Endodermal cell (in vitro differentiated cells): ENCODE results near the gene TMEM208. TPM values are rescaled to one million over a fixed set of nuclear protein-coding genes. Genes with fewer than 3 reads are reported as not detected.

Experiments used
- DNase-seq: peaks from one replicate; pipeline ENCODE4 v3.0.0-alpha.2; 2017
- H3K27ac ChIP-seq: 2 replicates; pipeline ENCODE4 v1.5.1; 2013; ENCODE audit warnings: mild to moderate bottlenecking, low read depth, low read length, moderate library complexity
- H3K27me3 ChIP-seq: 2 replicates; pipeline ENCODE4 v1.6.1; 2013; ENCODE audit warnings: mild to moderate bottlenecking, low read length, moderate library complexity; ENCODE audit not compliant: insufficient read depth, control insufficient read depth, poor library complexity, severe bottlenecking
- H3K36me3 ChIP-seq: 2 replicates; pipeline ENCODE4 v1.7.0; 2013; ENCODE audit warnings: mild to moderate bottlenecking, low read length, moderate library complexity; ENCODE audit not compliant: control insufficient read depth, insufficient read depth
- H3K4me1 ChIP-seq: one replicate; pipeline ENCODE4 v1.7.0; 2013; ENCODE audit warnings: low read length; ENCODE audit not compliant: control insufficient read depth, insufficient read depth
- H3K4me3 ChIP-seq: 2 replicates; pipeline ENCODE4 v1.5.1; 2013; ENCODE audit warnings: mild to moderate bottlenecking, low read length, moderate library complexity
- H3K9ac ChIP-seq: 2 replicates; pipeline ENCODE4 v1.6.1; 2013; ENCODE audit warnings: mild to moderate bottlenecking, low read length, moderate library complexity; ENCODE audit not compliant: poor library complexity, severe bottlenecking; ENCODE audit errors: extremely low read depth
- H3K9me3 ChIP-seq: 2 replicates; pipeline ENCODE4 v1.6.1; 2013; ENCODE audit warnings: mild to moderate bottlenecking, low read length, moderate library complexity; ENCODE audit not compliant: control insufficient read depth
- H3K27ac Mint-ChIP-seq: 2 replicates; pipeline ENCODE4 v1.8.0; 2020; ENCODE audit warnings: mixed read lengths
- H3K27me3 Mint-ChIP-seq: 2 replicates; pipeline ENCODE4 v1.8.0; 2021; ENCODE audit warnings: mild to moderate bottlenecking, mixed read lengths; ENCODE audit not compliant: insufficient read depth
- H3K36me3 Mint-ChIP-seq: 2 replicates; pipeline ENCODE4 v1.8.0; 2020; ENCODE audit warnings: low read depth, mixed read lengths
- H3K4me1 Mint-ChIP-seq: 2 replicates; pipeline ENCODE4 v1.8.0; 2020; ENCODE audit warnings: mixed read lengths
- H3K4me3 Mint-ChIP-seq: 2 replicates; pipeline ENCODE4 v1.8.0; 2020; ENCODE audit warnings: mild to moderate bottlenecking, moderate library complexity, mixed read lengths
- H3K9me3 Mint-ChIP-seq: 2 replicates; pipeline ENCODE4 v1.8.0; 2020; ENCODE audit warnings: mild to moderate bottlenecking, mixed read lengths
- WGBS, 2 experiments: methylation state at CpG; one replicate each; pipeline versions ENCODE4 v1.1.5 to v1.1.7; 2013; ENCODE audit warnings: missing lambda C conversion rate in 2 of 2, mixed read lengths in 1 of 2; ENCODE audit not compliant: insufficient coverage in 1 of 2, insufficient read length in 1 of 2; 5-methylcytosine and 5-hydroxymethylcytosine counted together
- total RNA-seq, 2 donors: library from RNA; stranded (reverse); fragmentation: NEBNext Ultra II Directional in 1 of 2; extraction: Animal tissue kit (Norgen Biotek cat#: 25700) in 1 of 2; gene quantifications; 2 replicates in 1 of 2; 3 replicates in 1 of 2; pipeline ENCODE4 v1.2.1, GENCODE V29; 2021
- TF ChIP-seq, protein P1 (sequence below): fragments of 200-600 bp; sonication (generic); conservative IDR thresholded peaks from 2 replicates; pipeline ENCODE4 v1.5.0; 2021; ENCODE audit warnings: antibody characterized with exemption, mild to moderate bottlenecking

TMEM208 gene
- total RNA-seq, 2 donors from 2014 or later: 43.1 to 46.4 TPM

DNA sequence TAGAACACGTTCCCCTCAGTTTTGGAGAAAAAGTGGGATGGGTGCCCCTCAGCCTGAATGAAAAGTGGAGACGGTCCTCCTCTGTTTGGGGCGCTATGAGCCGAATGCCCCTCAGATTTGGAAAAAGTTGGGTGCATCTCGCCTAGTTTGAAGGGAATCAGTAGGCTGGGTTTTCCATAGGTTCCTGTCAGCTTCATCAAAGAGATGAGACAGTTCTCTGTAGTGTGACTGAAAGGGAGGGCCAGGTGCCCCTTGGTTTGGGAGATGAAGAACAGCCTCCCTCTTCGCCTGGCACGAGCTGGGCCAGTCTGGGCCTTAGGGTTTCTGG, 21.1 kb downstream of the TMEM208 start:
- TF ChIP-seq, protein P1, sequence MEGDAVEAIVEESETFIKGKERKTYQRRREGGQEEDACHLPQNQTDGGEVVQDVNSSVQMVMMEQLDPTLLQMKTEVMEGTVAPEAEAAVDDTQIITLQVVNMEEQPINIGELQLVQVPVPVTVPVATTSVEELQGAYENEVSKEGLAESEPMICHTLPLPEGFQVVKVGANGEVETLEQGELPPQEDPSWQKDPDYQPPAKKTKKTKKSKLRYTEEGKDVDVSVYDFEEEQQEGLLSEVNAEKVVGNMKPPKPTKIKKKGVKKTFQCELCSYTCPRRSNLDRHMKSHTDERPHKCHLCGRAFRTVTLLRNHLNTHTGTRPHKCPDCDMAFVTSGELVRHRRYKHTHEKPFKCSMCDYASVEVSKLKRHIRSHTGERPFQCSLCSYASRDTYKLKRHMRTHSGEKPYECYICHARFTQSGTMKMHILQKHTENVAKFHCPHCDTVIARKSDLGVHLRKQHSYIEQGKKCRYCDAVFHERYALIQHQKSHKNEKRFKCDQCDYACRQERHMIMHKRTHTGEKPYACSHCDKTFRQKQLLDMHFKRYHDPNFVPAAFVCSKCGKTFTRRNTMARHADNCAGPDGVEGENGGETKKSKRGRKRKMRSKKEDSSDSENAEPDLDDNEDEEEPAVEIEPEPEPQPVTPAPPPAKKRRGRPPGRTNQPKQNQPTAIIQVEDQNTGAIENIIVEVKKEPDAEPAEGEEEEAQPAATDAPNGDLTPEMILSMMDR: no peak
- Mint-ChIP-seq H3K27me3 (peaks cover 27% of the 10 kb centered on the region), H3K4me3 (peak overlapping the region; percentile 86), H3K9me3 (no peaks in the 10 kb centered on the region), H3K4me1 (peaks cover 24% of the 10 kb centered on the region), H3K36me3 (no peaks in the 10 kb centered on the region), H3K27ac (peak overlapping the region; percentile 27)
- H3K4me1 ChIP-seq: peaks cover 20% of the 10 kb centered on the region
- no peak for DNase-seq
- peaks cover 25% of the 10 kb centered on the region for H3K36me3 ChIP-seq
- H3K9me3 ChIP-seq: no peaks in the 10 kb centered on the region
- no peak overlapping the region for H3K27ac ChIP-seq
- peak overlapping the region; percentile 89 for H3K4me3 ChIP-seq
- H3K27me3 ChIP-seq: no peaks in the 10 kb centered on the region
- WGBS, 2 experiments: 14 to 16% methylated on average over 5 to 7 of the region's 7 CpGs
- peak overlapping the region; percentile 32 for H3K9ac ChIP-seq

DNA sequence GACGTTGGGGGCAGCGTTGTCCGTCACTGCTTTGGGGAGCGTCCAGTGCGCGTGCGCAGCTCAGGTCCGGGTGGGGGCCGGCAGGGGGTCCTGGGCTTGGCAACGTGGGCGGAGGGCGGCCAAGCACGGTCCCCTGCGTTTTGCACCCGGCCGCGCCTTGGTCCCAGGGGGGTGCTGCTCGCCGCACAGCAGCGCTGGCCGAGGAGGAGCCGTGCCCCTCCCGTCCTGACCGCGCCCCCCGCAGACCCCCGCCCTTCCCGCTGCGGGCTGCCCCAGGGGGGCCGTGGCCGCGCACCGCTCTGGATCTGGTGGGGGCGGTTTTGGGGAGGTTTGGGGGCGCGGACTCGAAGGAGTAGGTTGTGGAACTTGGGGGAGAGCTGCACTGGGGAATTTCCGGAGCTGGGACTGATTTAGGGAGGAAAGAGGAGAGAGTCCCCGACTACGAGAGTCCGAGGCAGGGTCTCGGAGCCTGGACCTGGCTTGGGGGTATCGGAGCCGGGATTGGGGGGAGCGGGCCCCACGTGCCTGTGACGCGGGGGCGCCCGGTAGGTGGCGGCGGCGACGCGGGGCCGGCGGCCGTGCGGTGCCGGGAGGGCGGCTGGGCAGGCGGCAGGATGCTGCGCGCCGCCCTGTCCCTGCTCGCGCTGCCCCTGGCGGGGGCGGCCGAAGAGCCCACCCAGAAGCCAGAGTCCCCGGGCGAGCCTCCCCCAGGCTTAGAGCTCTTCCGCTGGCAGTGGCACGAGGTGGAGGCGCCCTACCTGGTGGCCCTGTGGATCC, 21.7 kb downstream of the TMEM208 start, which contains the start of gene SLC9A5:
TSS of gene SLC9A5 (plus strand) at position 579 of the 777 bp plus-strand sequence. CDS start at position 615, 36 bp downstream.
- H3K4me1 Mint-ChIP-seq: peaks cover 24% of the 10 kb centered on the region
- Histone ChIP-seq H3K4me3 (peak within 1 kb of the TSS; percentile 89), H3K27me3 (no peaks in the 10 kb centered on the region), H3K9ac (peak within 1 kb of the TSS; percentile 55), H3K9me3 (no peaks in the 10 kb centered on the region), H3K36me3 (peaks cover 24% of the 10 kb centered on the region), H3K27ac (no peak within 1 kb of the TSS), H3K4me1 (peaks cover 17% of the 10 kb centered on the region)
- 0 to 1% methylated on average over 20 to 75 of the region's 75 CpGs for WGBS, 2 experiments
- H3K27ac Mint-ChIP-seq: peak within 1 kb of the TSS; percentile 27
- peaks cover 27% of the 10 kb centered on the region for H3K27me3 Mint-ChIP-seq
- H3K9me3 Mint-ChIP-seq: no peaks in the 10 kb centered on the region
- peak; percentile 81 for DNase-seq
- no peaks in the 10 kb centered on the region for H3K36me3 Mint-ChIP-seq
- TF ChIP-seq, protein P1: peak; percentile 54
- peak within 1 kb of the TSS; percentile 86 for H3K4me3 Mint-ChIP-seq

DNA sequence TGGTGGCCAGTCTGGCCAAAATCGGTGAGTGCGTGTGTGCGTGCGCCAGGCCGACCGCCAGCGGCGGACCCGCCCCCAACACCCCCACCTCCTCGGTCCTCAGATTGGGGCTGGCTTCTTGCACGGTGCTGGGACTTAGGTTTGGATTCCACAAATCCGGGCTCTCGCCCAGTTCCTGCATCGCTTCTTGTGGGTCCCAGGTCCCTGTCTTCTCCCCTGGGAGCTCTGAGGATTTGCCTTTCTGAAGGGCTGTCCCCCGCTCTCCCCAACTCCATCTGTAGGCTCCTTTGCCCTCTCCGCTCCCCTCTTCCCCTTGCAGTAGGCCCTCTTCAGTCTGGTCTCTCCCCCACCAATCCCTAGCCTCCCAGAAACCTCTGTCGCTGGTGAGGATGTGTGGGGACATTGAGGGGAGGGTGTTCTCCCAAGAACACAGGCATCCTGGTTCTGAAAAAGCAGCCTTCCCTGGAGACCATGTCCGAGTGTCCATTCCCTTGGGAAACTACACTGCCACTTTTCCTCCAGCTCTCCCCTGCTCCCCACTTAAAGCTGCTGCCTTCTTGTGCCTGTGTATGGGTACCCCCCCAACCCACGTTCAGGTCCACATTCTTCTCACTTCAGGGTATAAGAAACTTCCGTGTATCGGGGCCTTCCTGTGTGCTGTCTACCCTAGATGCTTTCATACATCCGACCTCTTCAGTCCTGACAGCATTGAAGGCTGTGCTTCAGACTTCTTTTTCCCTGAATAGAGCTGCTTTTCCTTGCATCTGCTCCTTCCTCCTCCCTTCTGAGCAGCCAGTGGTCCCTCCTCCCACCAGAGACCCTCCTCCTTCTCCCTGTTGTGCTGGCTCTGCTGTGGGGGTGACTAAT, 22.5 kb downstream of the TMEM208 start:
- H3K4me3 Mint-ChIP-seq: peak overlapping the region; percentile 86
- Histone ChIP-seq H3K27me3 (no peaks in the 10 kb centered on the region), H3K9ac (peak overlapping the region; percentile 55), H3K4me1 (peaks cover 10% of the 10 kb centered on the region), H3K27ac (no peak overlapping the region), H3K4me3 (peak overlapping the region; percentile 89), H3K9me3 (no peaks in the 10 kb centered on the region), H3K36me3 (peaks cover 22% of the 10 kb centered on the region)
- WGBS, 2 experiments: 20% methylated on average over 16 to 22 of the region's 22 CpGs
- no peak for DNase-seq
- H3K27ac Mint-ChIP-seq: no peak overlapping the region
- H3K27me3 Mint-ChIP-seq: peaks cover 27% of the 10 kb centered on the region
- peaks cover 24% of the 10 kb centered on the region for H3K4me1 Mint-ChIP-seq
- no peaks in the 10 kb centered on the region for H3K36me3 Mint-ChIP-seq
- no peaks in the 10 kb centered on the region for H3K9me3 Mint-ChIP-seq
- TF ChIP-seq, protein P1: no peak
